Loucy (cell line): Measurements from ENCODE around the gene F5.

Experiments used
- CTCF ChIP-seq: fragments of 200-600 bp; sonication (generic); conservative IDR thresholded peaks from 2 replicates; pipeline ENCODE4 v1.5.1; 2014; ENCODE audit warnings: mild to moderate bottlenecking, antibody characterized with exemption, low read length
- EZH2phosphoT487 ChIP-seq: fragments of 200-600 bp; IDR thresholded peaks from 2 replicates; pipeline ENCODE4 v1.6.1; 2018; ENCODE audit warnings: antibody characterized with exemption, mild to moderate bottlenecking, moderate library complexity, borderline replicate concordance

- peak; percentile 44 for TF ChIP-seq CTCF
- TF ChIP-seq EZH2phosphoT487 = no peak
Measured at GRCh38 chr1:169485431-169486280, 100.6 kb downstream of the F5 start, which contains the start of gene SLC19A2.
